H9 (cell line): Measurements from ENCODE around the gene ATP4A. TPM values are rescaled to one million over a fixed set of nuclear protein-coding genes. Genes with fewer than 3 reads are reported as not detected.

Source experiments
- DNase-seq: peaks from one replicate; pipeline ENCODE4 v3.0.0-alpha.2; 2017
- H2AFZ ChIP-seq: one replicate; pipeline ENCODE4 v1.6.1; 2013; ENCODE audit warnings: mild to moderate bottlenecking, low read length, control low read depth, moderate library complexity
- H2AK5ac ChIP-seq: 2 replicates; pipeline ENCODE4 v1.6.1; 2013; ENCODE audit warnings: low read length, control low read depth, mixed read lengths; ENCODE audit not compliant: insufficient read length
- H2BK120ac ChIP-seq: one replicate; pipeline ENCODE4 v1.6.1; 2013; ENCODE audit warnings: low read depth, mild to moderate bottlenecking, low read length, control low read depth, inconsistent platforms; ENCODE audit not compliant: poor library complexity, severe bottlenecking
- H2BK12ac ChIP-seq: 2 replicates; pipeline ENCODE4 v1.6.1; 2013; ENCODE audit warnings: low read length, control low read depth, mixed read lengths, low read depth; ENCODE audit not compliant: insufficient read length
- H2BK15ac ChIP-seq: 2 replicates; pipeline ENCODE4 v1.6.1; 2013; ENCODE audit warnings: low read depth, low read length, control low read depth
- H2BK20ac ChIP-seq: one replicate; pipeline ENCODE4 v1.6.1; 2013; ENCODE audit warnings: low read depth, mild to moderate bottlenecking, low read length, control low read depth, inconsistent platforms; ENCODE audit not compliant: poor library complexity, severe bottlenecking
- H2BK5ac ChIP-seq: 2 replicates; pipeline ENCODE4 v1.6.1; 2013; ENCODE audit warnings: low read length, control low read depth, mixed read lengths; ENCODE audit not compliant: insufficient read length
- H3K14ac ChIP-seq: 2 replicates; pipeline ENCODE4 v1.6.1; 2013; ENCODE audit warnings: low read length, control low read depth; ENCODE audit not compliant: insufficient read depth
- H3K18ac ChIP-seq: 2 replicates; pipeline ENCODE4 v1.6.1; 2013; ENCODE audit warnings: low read depth, mild to moderate bottlenecking, mixed read lengths, low read length, control low read depth; ENCODE audit not compliant: insufficient read length
- H3K23ac ChIP-seq: 2 replicates; pipeline ENCODE4 v1.6.1; 2013; ENCODE audit warnings: low read length, control low read depth, mixed read lengths, low read depth; ENCODE audit not compliant: insufficient read length
- H3K23me2 ChIP-seq: 2 replicates; pipeline ENCODE4 v1.6.1; 2013; ENCODE audit warnings: low read depth, mild to moderate bottlenecking, mixed read lengths, low read length, control low read depth; ENCODE audit not compliant: insufficient read length, poor library complexity, severe bottlenecking
- H3K27ac ChIP-seq: 2 replicates; pipeline ENCODE4 v1.5.1; 2013; ENCODE audit warnings: low read length, control low read depth, mixed read lengths, low read depth; ENCODE audit not compliant: insufficient read length
- H3K27me3 ChIP-seq: 2 replicates; pipeline ENCODE4 v1.6.1; 2013; ENCODE audit warnings: low read length, control low read depth, inconsistent platforms; ENCODE audit not compliant: insufficient read depth
- H3K4ac ChIP-seq: 2 replicates; pipeline ENCODE4 v1.6.1; 2013; ENCODE audit warnings: low read depth, mild to moderate bottlenecking, control low read depth, inconsistent platforms, low read length, moderate library complexity
- H3K4me1 ChIP-seq: 2 replicates; pipeline ENCODE4 v1.6.1; 2013; ENCODE audit warnings: low read length, control low read depth, inconsistent platforms; ENCODE audit not compliant: insufficient read depth
- H3K4me2 ChIP-seq: 2 replicates; pipeline ENCODE4 v1.6.1; 2013; ENCODE audit warnings: low read length, control low read depth, mixed read lengths; ENCODE audit not compliant: insufficient read length, insufficient read depth
- H3K56ac ChIP-seq: 2 replicates; pipeline ENCODE4 v1.6.1; 2013; ENCODE audit warnings: low read depth, mild to moderate bottlenecking, mixed read lengths, low read length, control low read depth; ENCODE audit not compliant: insufficient read length
- H3K79me1 ChIP-seq: 2 replicates; pipeline ENCODE4 v1.6.1; 2013; ENCODE audit warnings: low read depth, mild to moderate bottlenecking, moderate library complexity, low read length, control low read depth, inconsistent platforms; ENCODE audit not compliant: insufficient read depth, poor library complexity, severe bottlenecking
- H3K79me2 ChIP-seq: 2 replicates; pipeline ENCODE4 v1.6.1; 2013; ENCODE audit warnings: low read length, control low read depth, inconsistent platforms; ENCODE audit not compliant: insufficient read depth
- H3K9ac ChIP-seq: 2 replicates; pipeline ENCODE4 v1.6.1; 2013; ENCODE audit warnings: low read length, control low read depth, mixed read lengths; ENCODE audit not compliant: insufficient read length; ENCODE audit errors: extremely low read depth
- H3K9me3 ChIP-seq: one replicate; pipeline ENCODE4 v1.6.1; 2013; ENCODE audit warnings: low read depth, low read length, inconsistent platforms; ENCODE audit not compliant: control insufficient read depth
- H3T11ph ChIP-seq: one replicate; pipeline ENCODE4 v1.6.1; 2013; ENCODE audit warnings: mild to moderate bottlenecking, low read length, control low read depth, inconsistent platforms
- H4K20me1 ChIP-seq: one replicate; pipeline ENCODE4 v1.6.1; 2013; ENCODE audit not compliant: control insufficient read depth, insufficient read length, insufficient read depth
- H4K5ac ChIP-seq: 2 replicates; pipeline ENCODE4 v1.6.1; 2013; ENCODE audit warnings: low read depth, mild to moderate bottlenecking, mixed read lengths, low read length, control low read depth; ENCODE audit not compliant: insufficient read length
- H4K8ac ChIP-seq: replicated peaks from 2 replicates; pipeline ENCODE4 v1.6.1; 2013; ENCODE audit warnings: low read length, control low read depth, mixed read lengths, low read depth; ENCODE audit not compliant: insufficient read length
- H4K91ac ChIP-seq: 2 replicates; pipeline ENCODE4 v1.6.1; 2013; ENCODE audit warnings: low read depth, mild to moderate bottlenecking, moderate library complexity, mixed read lengths, low read length, control low read depth; ENCODE audit not compliant: insufficient read length
- H3K27ac Mint-ChIP-seq, 3 experiments: 2 replicates in 2 of 3; 3 replicates in 1 of 3; pipeline ENCODE4 v1.8.0; 2020 to 2021; ENCODE audit warnings: mixed read lengths in 3 of 3, mild to moderate bottlenecking in 1 of 3, moderate library complexity in 1 of 3
- H3K27me3 Mint-ChIP-seq: 2 replicates; pipeline ENCODE4 v1.8.0; 2021; ENCODE audit warnings: low read depth, mild to moderate bottlenecking, moderate library complexity, mixed read lengths
- H3K36me3 Mint-ChIP-seq, 3 experiments: 2 replicates in 2 of 3; 3 replicates in 1 of 3; pipeline ENCODE4 v1.8.0; 2020 to 2021; ENCODE audit warnings: low read depth in 3 of 3, mixed read lengths in 3 of 3; ENCODE audit not compliant: insufficient read depth in 1 of 3
- H3K4me1 Mint-ChIP-seq, 2 experiments: 2 replicates each; pipeline ENCODE4 v1.8.0; 2020; ENCODE audit warnings: mixed read lengths in 2 of 2
- H3K4me3 Mint-ChIP-seq, 2 experiments: 2 replicates in 1 of 2; 3 replicates in 1 of 2; pipeline ENCODE4 v1.8.0; 2020 to 2021; ENCODE audit warnings: mild to moderate bottlenecking in 2 of 2, mixed read lengths in 2 of 2, moderate library complexity in 1 of 2
- H3K9me3 Mint-ChIP-seq, 2 experiments: 2 replicates in 1 of 2; 3 replicates in 1 of 2; pipeline ENCODE4 v1.8.0; 2020; ENCODE audit warnings: mild to moderate bottlenecking in 2 of 2, mixed read lengths in 2 of 2, moderate library complexity in 1 of 2
- WGBS: extraction: QIAGEN DNeasy Blood & Tissue Kit; methylation state at CpG from one replicate; pipeline ENCODE4 v1.1.7; 2013; ENCODE audit warnings: missing lambda C conversion rate, low lambda C conversion rate, mixed read lengths; ENCODE audit not compliant: insufficient read length; ENCODE audit errors: extremely low coverage; 5-methylcytosine and 5-hydroxymethylcytosine counted together
- total RNA-seq: library from RNA; stranded (reverse); gene quantifications from 2 replicates; pipeline ENCODE4 v1.2.1, GENCODE V29; 2021
- TF ChIP-seq, protein P1 (sequence below): fragments of 200-600 bp; sonication (generic); conservative IDR thresholded peaks from 3 replicates; pipeline ENCODE4 v1.8.0; 2021; ENCODE audit warnings: antibody characterized with exemption, mild to moderate bottlenecking

ATP4A gene
- total RNA-seq, 1 experiment from 2014 or later, result 0.24 TPM

DNA sequence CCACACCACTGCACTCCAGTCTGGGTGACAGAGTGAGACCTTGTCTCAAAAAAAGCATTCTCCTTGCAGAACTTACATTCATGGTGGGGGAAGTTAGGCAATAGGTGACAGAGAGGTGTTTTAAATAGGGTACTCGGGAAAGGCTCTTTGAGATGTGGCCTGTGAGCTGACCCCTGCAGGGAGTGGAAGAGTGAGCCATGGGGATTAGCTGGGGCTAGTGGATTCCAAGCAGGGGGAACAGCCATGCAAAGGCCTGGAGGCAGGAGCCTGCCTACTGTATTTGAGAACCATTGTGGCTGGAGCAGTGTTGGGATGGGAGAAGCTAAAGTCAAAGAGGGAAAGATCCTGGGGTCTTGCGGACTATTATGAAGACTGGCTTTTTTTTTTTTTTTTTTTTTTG, 46.1 kb downstream of the ATP4A start:
- no peak overlapping the region for H3K27ac ChIP-seq
- no peak overlapping the region for H4K5ac ChIP-seq
- H3K9ac ChIP-seq, result no peak overlapping the region
- no peak overlapping the region for H2BK15ac ChIP-seq
- no peaks in the 10 kb centered on the region; the same call in none of the 2 replicates for H3K27me3 ChIP-seq
- no peak for DNase-seq
- H4K91ac ChIP-seq, result no peak overlapping the region
- no peak overlapping the region for H2BK20ac ChIP-seq
- H3K18ac ChIP-seq, result no peak overlapping the region
- H3T11ph ChIP-seq, result no peak overlapping the region
- H3K9me3 ChIP-seq, result no peaks in the 10 kb centered on the region
- H3K23me2 ChIP-seq, result peaks cover 4% of the 10 kb centered on the region
- no peak overlapping the region for H2BK120ac ChIP-seq
- H3K4me3 Mint-ChIP-seq, result no peak overlapping the region; a peak in 1 of 5 replicates
- TF ChIP-seq, protein P1, sequence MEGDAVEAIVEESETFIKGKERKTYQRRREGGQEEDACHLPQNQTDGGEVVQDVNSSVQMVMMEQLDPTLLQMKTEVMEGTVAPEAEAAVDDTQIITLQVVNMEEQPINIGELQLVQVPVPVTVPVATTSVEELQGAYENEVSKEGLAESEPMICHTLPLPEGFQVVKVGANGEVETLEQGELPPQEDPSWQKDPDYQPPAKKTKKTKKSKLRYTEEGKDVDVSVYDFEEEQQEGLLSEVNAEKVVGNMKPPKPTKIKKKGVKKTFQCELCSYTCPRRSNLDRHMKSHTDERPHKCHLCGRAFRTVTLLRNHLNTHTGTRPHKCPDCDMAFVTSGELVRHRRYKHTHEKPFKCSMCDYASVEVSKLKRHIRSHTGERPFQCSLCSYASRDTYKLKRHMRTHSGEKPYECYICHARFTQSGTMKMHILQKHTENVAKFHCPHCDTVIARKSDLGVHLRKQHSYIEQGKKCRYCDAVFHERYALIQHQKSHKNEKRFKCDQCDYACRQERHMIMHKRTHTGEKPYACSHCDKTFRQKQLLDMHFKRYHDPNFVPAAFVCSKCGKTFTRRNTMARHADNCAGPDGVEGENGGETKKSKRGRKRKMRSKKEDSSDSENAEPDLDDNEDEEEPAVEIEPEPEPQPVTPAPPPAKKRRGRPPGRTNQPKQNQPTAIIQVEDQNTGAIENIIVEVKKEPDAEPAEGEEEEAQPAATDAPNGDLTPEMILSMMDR, result no peak
- H3K4me1 Mint-ChIP-seq, result peaks cover 20 to 37% of the 10 kb centered on the region in 2 experiments
- no peaks in the 10 kb centered on the region; a peak in 1 of 5 replicates for H3K9me3 Mint-ChIP-seq
- no CpG with 5 or more reads among the region's 2 CpGs for WGBS
- peaks cover 27% of the 10 kb centered on the region for H3K27me3 Mint-ChIP-seq
- no peak overlapping the region for H2BK12ac ChIP-seq
- H3K56ac ChIP-seq, result no peak overlapping the region
- H2BK5ac ChIP-seq, result no peak overlapping the region
- H3K4ac ChIP-seq, result no peak overlapping the region
- H3K36me3 Mint-ChIP-seq, result no peaks in the 10 kb centered on the region; a peak in 1 of 7 replicates
- no peak overlapping the region for H3K23ac ChIP-seq
- H3K14ac ChIP-seq, result no peak overlapping the region
- no peaks in the 10 kb centered on the region for H4K20me1 ChIP-seq
- H2AK5ac ChIP-seq, result no peak overlapping the region
- H4K8ac ChIP-seq, result no peak overlapping the region
- H3K79me1 ChIP-seq, result no peaks in the 10 kb centered on the region
- no peaks in the 10 kb centered on the region for H3K4me1 ChIP-seq
- no peaks in the 10 kb centered on the region for H3K79me2 ChIP-seq
- H3K4me2 ChIP-seq, result no peak overlapping the region
- no peak overlapping the region; a peak in 1 of 7 replicates for H3K27ac Mint-ChIP-seq
- H2AFZ ChIP-seq, result no peak overlapping the region
